Left ventricle myocardium inferior (tissue), 1 donor: ENCODE data around the gene NEUROD1. TPM values are rescaled to one million over a fixed set of nuclear protein-coding genes. Genes with fewer than 3 reads are reported as not detected.

Source experiments
- DNase-seq: peaks from one replicate; pipeline ENCODE4 v3.0.0-alpha.2; 2020
- H3K27ac ChIP-seq: fragments of 200-600 bp; replicated peaks from 2 replicates; pipeline ENCODE4 v1.8.0; 2021
- H3K27me3 ChIP-seq: fragments of 200-600 bp; 2 replicates; pipeline ENCODE4 v1.8.0; 2021; ENCODE audit warnings: low read depth
- H3K36me3 ChIP-seq: fragments of 200-600 bp; 2 replicates; pipeline ENCODE4 v1.8.0; 2021
- H3K4me1 ChIP-seq: fragments of 200-600 bp; 2 replicates; pipeline ENCODE4 v1.8.0; 2021
- H3K4me3 ChIP-seq: fragments of 200-600 bp; 2 replicates; pipeline ENCODE4 v1.8.0; 2021; ENCODE audit warnings: mild to moderate bottlenecking, moderate library complexity
- H3K9me3 ChIP-seq: fragments of 200-600 bp; replicated peaks from 2 replicates; pipeline ENCODE4 v1.8.0; 2021
- intact Hi-C: fragments of 100-400 bp; cut with micrococcal nuclease; formaldehyde crosslinking; loops from one replicate; pipeline ENCODE4 v1.11.0; 2022
- total RNA-seq: library from RNA; stranded (reverse); fragmentation: NEBNext Ultra II Directional; extraction: Animal tissue kit (Norgen Biotek cat#: 25700); gene quantifications from one replicate; pipeline ENCODE4 v1.2.1, GENCODE V29; 2021
- TF ChIP-seq, protein P1 (sequence below): fragments of 200-600 bp; IDR thresholded peaks from 2 replicates; pipeline ENCODE4 v1.8.0; 2021; ENCODE audit warnings: antibody characterized with exemption, mild to moderate bottlenecking, borderline replicate concordance
- donor health status: DM: no; HTN: yes; CAD: no; lungs with severe emphysema.

Gene NEUROD1
- total RNA-seq, 1 donor from 2014 or later, result not detected

DNA sequence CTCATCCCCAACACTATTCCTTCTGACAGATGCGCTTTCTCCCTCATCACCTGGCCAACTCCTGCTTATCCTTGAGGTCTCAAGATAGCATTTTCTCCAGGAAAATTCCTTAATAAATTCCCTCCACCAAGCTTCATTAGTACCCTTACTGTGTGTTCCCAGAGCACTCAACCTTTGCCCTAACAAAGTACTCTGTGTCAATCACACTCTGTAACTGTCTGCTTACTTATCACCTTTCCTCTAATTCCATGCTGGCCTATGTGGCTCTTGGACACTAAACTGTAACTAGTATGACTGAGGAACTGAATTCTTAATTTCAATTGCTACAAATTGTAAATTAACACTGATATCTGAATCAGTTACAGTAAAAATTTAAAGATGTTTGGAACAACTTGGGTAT is 17.9 kb upstream of the NEUROD1 start:
- TF ChIP-seq, protein P1, sequence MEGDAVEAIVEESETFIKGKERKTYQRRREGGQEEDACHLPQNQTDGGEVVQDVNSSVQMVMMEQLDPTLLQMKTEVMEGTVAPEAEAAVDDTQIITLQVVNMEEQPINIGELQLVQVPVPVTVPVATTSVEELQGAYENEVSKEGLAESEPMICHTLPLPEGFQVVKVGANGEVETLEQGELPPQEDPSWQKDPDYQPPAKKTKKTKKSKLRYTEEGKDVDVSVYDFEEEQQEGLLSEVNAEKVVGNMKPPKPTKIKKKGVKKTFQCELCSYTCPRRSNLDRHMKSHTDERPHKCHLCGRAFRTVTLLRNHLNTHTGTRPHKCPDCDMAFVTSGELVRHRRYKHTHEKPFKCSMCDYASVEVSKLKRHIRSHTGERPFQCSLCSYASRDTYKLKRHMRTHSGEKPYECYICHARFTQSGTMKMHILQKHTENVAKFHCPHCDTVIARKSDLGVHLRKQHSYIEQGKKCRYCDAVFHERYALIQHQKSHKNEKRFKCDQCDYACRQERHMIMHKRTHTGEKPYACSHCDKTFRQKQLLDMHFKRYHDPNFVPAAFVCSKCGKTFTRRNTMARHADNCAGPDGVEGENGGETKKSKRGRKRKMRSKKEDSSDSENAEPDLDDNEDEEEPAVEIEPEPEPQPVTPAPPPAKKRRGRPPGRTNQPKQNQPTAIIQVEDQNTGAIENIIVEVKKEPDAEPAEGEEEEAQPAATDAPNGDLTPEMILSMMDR, result no peak
- intact Hi-C loops, result no loop called here
- Histone ChIP-seq H3K27me3 (peaks cover 15% of the 10 kb centered on the region), H3K4me1 (no peaks in the 10 kb centered on the region), H3K4me3 (no peak overlapping the region), H3K36me3 (no peaks in the 10 kb centered on the region), H3K27ac (no peak overlapping the region), H3K9me3 (peaks cover 5% of the 10 kb centered on the region)
- DNase-seq, result no peak

DNA sequence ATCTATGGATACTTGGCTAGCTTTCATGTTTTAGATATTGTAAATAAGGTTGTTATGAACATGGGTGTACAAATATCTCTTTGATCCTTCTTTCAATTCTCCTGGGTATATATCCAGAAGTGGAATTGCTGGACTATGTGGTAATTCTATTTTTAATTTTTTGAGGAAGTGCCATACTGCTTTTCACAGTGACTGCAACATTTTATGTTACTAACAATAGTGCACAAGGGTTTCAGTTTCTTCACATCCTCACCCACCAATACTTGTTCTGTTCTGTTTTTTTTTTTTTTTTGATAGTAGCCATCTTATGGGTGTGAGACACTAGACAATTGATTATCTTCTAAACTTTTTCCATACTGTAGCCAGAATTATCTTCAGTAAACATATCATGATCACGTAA is 17.3 kb upstream of the NEUROD1 start:
- intact Hi-C loops, result no loop called here
- no peak for DNase-seq
- TF ChIP-seq, protein P1, result no peak

DNA sequence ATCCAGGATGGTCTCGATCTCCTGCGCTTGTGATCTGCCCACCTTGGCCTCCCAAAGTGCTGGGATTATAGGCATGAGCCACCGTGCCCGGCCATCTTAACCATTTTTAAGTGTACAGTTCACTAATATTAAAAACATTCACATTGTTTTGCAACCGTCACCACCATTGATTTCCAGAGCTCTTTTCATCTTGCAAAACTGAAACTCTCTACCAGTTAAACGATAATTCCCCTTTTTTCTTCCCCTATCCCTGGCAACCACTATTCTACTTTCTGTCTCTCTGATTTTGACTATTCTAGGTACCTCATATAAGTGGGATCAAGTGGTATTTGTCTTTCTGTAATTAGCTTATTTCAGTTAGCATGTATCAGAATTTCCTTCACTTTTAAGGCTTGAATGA is 16.8 kb upstream of the NEUROD1 start:
- TF ChIP-seq, protein P1, result no peak
- intact Hi-C loops, result no loop called here
- H3K36me3 ChIP-seq, result no peaks in the 10 kb centered on the region
- no peak overlapping the region for H3K27ac ChIP-seq
- DNase-seq, result no peak
- H3K4me3 ChIP-seq, result no peak overlapping the region
- peaks cover 11% of the 10 kb centered on the region for H3K27me3 ChIP-seq
- no peaks in the 10 kb centered on the region for H3K4me1 ChIP-seq
- no peaks in the 10 kb centered on the region for H3K9me3 ChIP-seq

More for the DNA sequence above, 17.3 kb upstream of the NEUROD1 start:
- Histone ChIP-seq H3K27me3 (peaks cover 12% of the 10 kb centered on the region), H3K9me3 (peaks cover 2% of the 10 kb centered on the region), H3K4me3 (no peak overlapping the region), H3K4me1 (no peaks in the 10 kb centered on the region), H3K36me3 (no peaks in the 10 kb centered on the region), H3K27ac (no peak overlapping the region)

DNA sequence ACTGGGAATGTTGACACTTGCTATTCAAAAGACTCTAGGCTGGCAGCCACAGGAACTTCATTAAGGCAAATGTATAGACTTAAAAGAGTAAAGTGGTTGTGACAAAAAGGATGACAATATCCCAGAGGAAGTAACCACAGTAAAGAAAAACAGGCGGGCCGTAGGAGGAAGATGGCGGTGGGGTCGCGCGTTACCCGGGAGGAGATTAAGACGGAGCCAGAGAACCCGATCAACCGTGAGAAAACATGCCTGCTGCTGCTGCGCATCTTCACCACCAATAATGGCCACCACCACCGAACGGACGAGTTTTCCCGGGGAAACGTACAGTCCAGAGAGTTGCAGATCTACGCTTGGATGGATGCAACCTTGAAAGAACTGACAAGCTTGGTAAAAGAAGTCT is 14.0 kb upstream of the NEUROD1 start:
- Histone ChIP-seq H3K9me3 (no peaks in the 10 kb centered on the region), H3K4me1 (no peaks in the 10 kb centered on the region), H3K27ac (no peak overlapping the region), H3K4me3 (no peak overlapping the region), H3K27me3 (peaks cover 36% of the 10 kb centered on the region), H3K36me3 (no peaks in the 10 kb centered on the region)
- DNase-seq, result no peak
- TF ChIP-seq, protein P1, result no peak
- intact Hi-C loops, result no loop called here

DNA sequence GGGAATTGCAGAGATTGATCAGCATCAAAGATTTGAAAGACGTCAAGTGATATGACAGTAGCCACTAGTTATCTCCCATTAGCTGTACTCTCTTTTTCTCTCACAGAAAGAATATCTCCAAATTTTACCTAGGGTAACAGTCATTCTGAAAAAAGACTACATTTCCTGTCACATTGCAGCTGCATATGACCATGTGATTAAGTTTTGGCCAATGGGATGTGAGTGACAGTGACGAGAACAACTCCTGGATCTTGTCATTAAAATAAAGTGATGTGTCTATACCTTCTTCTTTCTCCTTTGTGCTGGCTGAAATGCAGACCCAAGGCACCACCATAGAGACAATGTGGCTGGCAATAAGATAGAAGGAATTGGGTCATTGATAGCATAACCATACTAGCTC is 10.5 kb upstream of the NEUROD1 start:
- H3K27ac ChIP-seq, result no peak overlapping the region
- no peak overlapping the region for H3K4me3 ChIP-seq
- TF ChIP-seq, protein P1, result no peak
- H3K9me3 ChIP-seq, result no peaks in the 10 kb centered on the region
- peaks cover 59% of the 10 kb centered on the region for H3K27me3 ChIP-seq
- no peaks in the 10 kb centered on the region for H3K36me3 ChIP-seq
- no peaks in the 10 kb centered on the region for H3K4me1 ChIP-seq
- no peak for DNase-seq
- intact Hi-C loops, result no loop called here
